Suprapubic skin (tissue), 4 donors: ENCODE data around the gene H6PD. TPM values are rescaled to one million over a fixed set of nuclear protein-coding genes. Genes with fewer than 3 reads are reported as not detected.
A peak's percentile ranks its signal among the peaks of the same experiment; 100 is the strongest.

Experiments
- DNase-seq, 2 donors: peaks; one replicate each; pipeline ENCODE4 v3.0.0-alpha.2; 2019; ENCODE audit warnings: low spot score in 2 of 2
- H3K27ac ChIP-seq: fragments of 200-600 bp; sonication (generic); one replicate; pipeline ENCODE4 v1.5.1; 2019
- H3K27me3 ChIP-seq: fragments of 200-600 bp; sonication (generic); one replicate; pipeline ENCODE4 v1.5.1; 2019
- H3K36me3 ChIP-seq: fragments of 200-600 bp; sonication (generic); one replicate; pipeline ENCODE4 v1.5.1; 2019
- H3K4me1 ChIP-seq: fragments of 200-600 bp; sonication (generic); one replicate; pipeline ENCODE4 v1.5.1; 2019
- H3K4me3 ChIP-seq: fragments of 200-600 bp; sonication (generic); one replicate; pipeline ENCODE4 v1.5.1; 2019; ENCODE audit warnings: mild to moderate bottlenecking
- H3K9me3 ChIP-seq: fragments of 200-600 bp; sonication (generic); one replicate; pipeline ENCODE4 v1.5.1; 2019
- EP300 ChIP-seq: sonication (generic); formaldehyde crosslinking; IDR thresholded peaks from one replicate; pipeline ENCODE4 v1.6.1; 2017; ENCODE audit warnings: antibody characterized with exemption
- POLR2A ChIP-seq, 2 donors: fragments of 450-650 bp; IDR thresholded peaks; one replicate each; pipeline ENCODE4 v1.6.1; 2017; ENCODE audit warnings: antibody characterized with exemption in 2 of 2, mild to moderate bottlenecking in 2 of 2, moderate library complexity in 2 of 2
- POLR2AphosphoS5 ChIP-seq, 3 donors: sonication (generic); formaldehyde crosslinking; IDR thresholded peaks; one replicate each; pipeline ENCODE4 v1.6.1; 2017; ENCODE audit warnings: antibody characterized with exemption in 3 of 3
- WGBS: methylation state at CpG from one replicate; pipeline ENCODE4 v1.1.5; 2018; 5-methylcytosine and 5-hydroxymethylcytosine counted together
- total RNA-seq, 4 donors: library from RNA; depleted of rRNA; stranded (reverse); fragments of >200 nt; gene quantifications; one replicate each; pipeline ENCODE4 v1.1.0, GENCODE V29; 2016
- TF ChIP-seq, protein P1 (sequence below), 2 donors: fragments of 200-600 bp in 1 of 2; fragments of 450-650 bp in 1 of 2; sonication (generic) in 1 of 2; IDR thresholded peaks; one replicate each; pipeline ENCODE4 v1.5.1; 2016 to 2019; ENCODE audit warnings: antibody characterized with exemption in 2 of 2, mild to moderate bottlenecking in 1 of 2, moderate library complexity in 1 of 2

H6PD gene
- total RNA-seq, 4 donors from 2014 or later: 83.6 to 130 (median 106) TPM

DNA sequence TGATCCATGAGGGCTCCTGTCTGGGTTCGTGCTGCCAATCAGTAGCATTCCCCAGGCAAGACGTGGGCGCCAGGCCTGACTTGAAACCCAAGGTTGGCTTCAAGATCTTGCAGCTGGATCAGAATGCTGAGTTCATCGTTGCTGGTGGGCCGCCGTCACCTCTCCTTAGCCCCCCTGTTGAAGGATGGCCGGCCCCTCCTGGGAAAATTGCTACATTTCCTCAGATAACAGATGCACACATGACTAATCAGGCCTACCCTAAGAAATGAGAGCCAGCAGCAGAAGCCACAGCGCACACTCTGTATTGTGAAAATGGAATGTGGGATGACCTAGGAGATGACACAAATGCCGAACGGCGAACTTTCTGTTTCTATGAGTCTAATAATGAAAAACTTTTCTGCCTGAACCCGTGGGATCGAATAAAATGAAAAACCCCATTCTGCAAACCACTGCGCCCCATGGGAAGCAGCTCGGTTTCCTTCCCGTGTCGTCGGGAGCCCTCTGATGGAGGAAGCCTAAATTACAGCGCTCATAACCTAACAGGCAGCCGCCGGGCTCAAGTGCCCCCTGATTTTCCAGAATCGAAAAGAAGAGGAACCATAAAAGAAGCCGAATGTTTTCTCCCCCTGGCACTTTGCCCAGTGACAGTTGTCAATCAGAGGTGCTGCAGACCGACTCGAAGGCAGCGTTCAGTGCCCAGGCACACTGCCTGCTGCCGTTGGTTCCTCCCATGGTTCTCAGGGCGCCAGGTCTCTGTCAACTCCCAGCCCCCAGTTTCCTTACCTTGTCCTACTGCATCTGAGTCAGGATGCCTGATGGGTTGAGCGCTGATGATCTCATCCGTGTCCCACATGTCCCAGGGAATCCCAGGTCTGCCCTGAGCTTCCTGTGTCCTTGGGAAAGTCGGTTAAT lies 38.2 kb upstream of the H6PD start:
- Histone ChIP-seq H3K4me3 (peak overlapping the region; percentile 24), H3K27ac (no peak overlapping the region), H3K9me3 (no peaks in the 10 kb centered on the region), H3K27me3 (peaks cover 36% of the 10 kb centered on the region), H3K4me1 (peaks cover 37% of the 10 kb centered on the region), H3K36me3 (no peaks in the 10 kb centered on the region)
- WGBS: 25% methylated on average over 31 of the region's 31 CpGs
- no peak for TF ChIP-seq POLR2A (IDR thresholded peaks at IDR 0.05)
- TF ChIP-seq, protein P1, sequence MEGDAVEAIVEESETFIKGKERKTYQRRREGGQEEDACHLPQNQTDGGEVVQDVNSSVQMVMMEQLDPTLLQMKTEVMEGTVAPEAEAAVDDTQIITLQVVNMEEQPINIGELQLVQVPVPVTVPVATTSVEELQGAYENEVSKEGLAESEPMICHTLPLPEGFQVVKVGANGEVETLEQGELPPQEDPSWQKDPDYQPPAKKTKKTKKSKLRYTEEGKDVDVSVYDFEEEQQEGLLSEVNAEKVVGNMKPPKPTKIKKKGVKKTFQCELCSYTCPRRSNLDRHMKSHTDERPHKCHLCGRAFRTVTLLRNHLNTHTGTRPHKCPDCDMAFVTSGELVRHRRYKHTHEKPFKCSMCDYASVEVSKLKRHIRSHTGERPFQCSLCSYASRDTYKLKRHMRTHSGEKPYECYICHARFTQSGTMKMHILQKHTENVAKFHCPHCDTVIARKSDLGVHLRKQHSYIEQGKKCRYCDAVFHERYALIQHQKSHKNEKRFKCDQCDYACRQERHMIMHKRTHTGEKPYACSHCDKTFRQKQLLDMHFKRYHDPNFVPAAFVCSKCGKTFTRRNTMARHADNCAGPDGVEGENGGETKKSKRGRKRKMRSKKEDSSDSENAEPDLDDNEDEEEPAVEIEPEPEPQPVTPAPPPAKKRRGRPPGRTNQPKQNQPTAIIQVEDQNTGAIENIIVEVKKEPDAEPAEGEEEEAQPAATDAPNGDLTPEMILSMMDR (IDR thresholded peaks at IDR 0.05): peak; percentile 51 to 70
- peak in 1 of 2 donors; percentile 79 for DNase-seq

DNA sequence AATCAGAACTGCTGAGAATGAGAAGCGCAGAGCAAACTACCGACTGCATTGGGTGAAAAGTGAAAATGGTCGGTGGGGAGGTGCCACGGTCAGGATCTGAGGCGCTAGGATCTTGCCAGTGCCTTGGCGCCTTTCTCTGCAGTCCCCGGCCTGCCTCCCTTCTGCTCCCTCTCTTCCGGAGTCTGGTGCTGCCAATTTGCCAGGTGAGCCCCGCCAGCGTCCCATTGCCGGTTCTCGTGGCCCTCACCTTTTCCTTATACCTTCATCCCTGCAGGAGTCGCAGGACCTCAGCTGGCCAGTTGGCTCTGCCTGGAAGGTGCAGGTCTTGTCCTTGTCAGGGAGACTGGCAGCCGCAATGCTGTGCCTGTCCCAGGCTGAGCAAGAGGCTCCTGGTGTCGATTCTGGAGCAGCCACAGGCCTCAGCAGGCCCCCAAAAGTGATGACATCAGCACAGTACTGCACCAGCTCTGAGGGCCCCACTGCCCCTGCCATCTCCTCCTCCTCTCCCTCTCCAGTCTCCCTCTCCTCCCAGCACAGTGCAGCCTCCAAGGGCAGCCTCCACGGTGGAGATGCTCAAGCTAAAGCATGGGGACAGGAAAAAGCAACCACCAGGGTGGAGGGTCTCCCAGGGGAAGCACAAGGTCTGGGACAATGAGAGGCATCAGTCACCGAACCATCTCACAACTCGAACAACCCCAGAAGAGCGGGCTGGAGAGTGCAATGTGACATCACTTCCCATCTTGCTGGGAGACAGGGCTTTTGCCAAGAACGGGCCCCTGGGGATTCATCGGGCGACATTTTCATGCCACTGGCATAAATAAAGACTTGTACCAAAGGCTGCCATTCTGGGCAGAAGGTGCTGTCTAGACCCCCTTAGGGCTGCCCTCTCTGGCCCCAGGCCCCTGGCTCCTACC lies 37.1 kb upstream of the H6PD start:
- TF ChIP-seq EP300: no peak
- no peak for TF ChIP-seq POLR2A (IDR thresholded peaks at IDR 0.05)
- TF ChIP-seq, protein P1 (IDR thresholded peaks at IDR 0.05): no peak
- TF ChIP-seq POLR2AphosphoS5 (IDR thresholded peaks at IDR 0.05): no peak
- 82% methylated on average over 22 of the region's 22 CpGs for WGBS
- Histone ChIP-seq H3K4me3 (no peak overlapping the region), H3K27me3 (peaks cover 45% of the 10 kb centered on the region), H3K36me3 (no peaks in the 10 kb centered on the region), H3K4me1 (peaks cover 47% of the 10 kb centered on the region), H3K9me3 (no peaks in the 10 kb centered on the region), H3K27ac (no peak overlapping the region)
- no peak for DNase-seq

DNA sequence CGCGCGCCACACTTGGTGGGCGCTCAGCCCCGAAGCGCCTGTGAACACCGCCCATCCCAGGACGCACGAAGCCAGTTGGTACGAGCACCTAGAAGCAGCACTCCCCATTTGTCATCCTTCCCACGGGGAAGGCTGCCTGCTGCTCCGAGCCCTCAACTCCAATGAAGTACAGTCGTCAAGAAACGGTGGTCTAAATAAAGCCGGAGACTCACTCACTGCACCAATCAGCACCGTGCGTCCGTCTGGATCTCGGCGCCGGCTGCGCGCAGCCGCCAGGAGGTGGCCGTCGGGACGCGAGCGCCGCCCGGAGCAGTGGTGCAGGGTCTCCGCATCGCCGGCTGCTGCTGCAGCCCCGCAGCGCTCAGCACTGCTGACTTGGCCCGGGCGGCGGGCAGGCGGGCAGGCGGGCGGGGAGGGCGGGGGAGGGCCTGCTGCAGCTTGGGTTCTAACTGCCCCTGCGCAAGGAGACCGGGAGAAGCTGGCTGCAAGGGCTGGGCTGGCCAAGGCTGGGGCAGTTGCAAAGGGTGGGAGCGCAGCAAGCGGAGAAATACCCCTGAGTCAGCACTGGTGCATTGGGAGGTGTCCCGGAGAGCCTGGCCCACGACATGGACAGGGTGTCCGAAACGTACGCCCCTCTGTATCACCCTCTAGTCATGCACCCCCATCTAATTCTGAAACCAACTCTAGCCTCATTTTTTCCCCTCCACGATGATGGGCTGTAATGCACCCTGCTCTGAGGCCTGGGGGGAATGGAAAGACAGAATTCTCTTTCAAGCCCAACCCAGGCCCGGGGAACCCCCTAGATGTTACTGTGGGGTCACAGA lies 35.8 kb upstream of the H6PD start:
- TF ChIP-seq POLR2AphosphoS5 (IDR thresholded peaks at IDR 0.05) (no peak), EP300 (no peak), POLR2A (IDR thresholded peaks at IDR 0.05) (no peak)
- TF ChIP-seq, protein P1 (IDR thresholded peaks at IDR 0.05): no peak
- Histone ChIP-seq H3K9me3 (no peaks in the 10 kb centered on the region), H3K4me3 (peak overlapping the region; percentile 20), H3K4me1 (peaks cover 51% of the 10 kb centered on the region), H3K27me3 (peaks cover 58% of the 10 kb centered on the region), H3K27ac (no peak overlapping the region), H3K36me3 (no peaks in the 10 kb centered on the region)
- DNase-seq: no peak
- 47% methylated on average over 10 of the region's 54 CpGs for WGBS

DNA sequence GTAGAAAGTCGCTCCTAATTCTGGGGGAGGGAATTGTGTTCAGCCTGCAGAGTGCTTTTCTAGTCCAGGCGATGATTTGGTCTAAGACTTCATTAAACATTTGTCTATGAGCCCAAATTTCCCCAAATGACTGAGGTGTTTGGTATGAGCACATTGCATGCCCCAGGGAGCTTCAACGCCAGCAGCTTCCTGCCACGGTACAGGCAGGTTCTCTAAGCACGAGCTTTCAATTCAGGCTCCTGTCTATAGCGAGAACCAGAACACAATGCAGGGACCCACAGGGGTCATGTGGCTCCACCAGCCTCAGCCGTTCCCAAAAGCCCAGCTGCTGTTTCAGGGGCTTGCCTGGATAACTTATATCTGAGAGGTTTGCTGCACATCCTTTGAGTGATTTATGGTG lies 34.1 kb upstream of the H6PD start:
- Histone ChIP-seq H3K4me3 (no peak overlapping the region), H3K36me3 (no peaks in the 10 kb centered on the region), H3K4me1 (peaks cover 51% of the 10 kb centered on the region), H3K9me3 (no peaks in the 10 kb centered on the region), H3K27me3 (peaks cover 69% of the 10 kb centered on the region), H3K27ac (no peak overlapping the region)
- 45% methylated on average over 7 of the region's 7 CpGs for WGBS
- DNase-seq: no peak
- TF ChIP-seq POLR2A (IDR thresholded peaks at IDR 0.05): no peak
- TF ChIP-seq, protein P1 (IDR thresholded peaks at IDR 0.05): no peak
